ENCODE measurements around the gene ABCA13. TPM values are rescaled to one million over a fixed set of nuclear protein-coding genes. Genes with fewer than 3 reads are reported as not detected.

Gene ABCA13
- total RNA-seq, 1 experiment from 2014 or later = 1.7 TPM

DNA sequence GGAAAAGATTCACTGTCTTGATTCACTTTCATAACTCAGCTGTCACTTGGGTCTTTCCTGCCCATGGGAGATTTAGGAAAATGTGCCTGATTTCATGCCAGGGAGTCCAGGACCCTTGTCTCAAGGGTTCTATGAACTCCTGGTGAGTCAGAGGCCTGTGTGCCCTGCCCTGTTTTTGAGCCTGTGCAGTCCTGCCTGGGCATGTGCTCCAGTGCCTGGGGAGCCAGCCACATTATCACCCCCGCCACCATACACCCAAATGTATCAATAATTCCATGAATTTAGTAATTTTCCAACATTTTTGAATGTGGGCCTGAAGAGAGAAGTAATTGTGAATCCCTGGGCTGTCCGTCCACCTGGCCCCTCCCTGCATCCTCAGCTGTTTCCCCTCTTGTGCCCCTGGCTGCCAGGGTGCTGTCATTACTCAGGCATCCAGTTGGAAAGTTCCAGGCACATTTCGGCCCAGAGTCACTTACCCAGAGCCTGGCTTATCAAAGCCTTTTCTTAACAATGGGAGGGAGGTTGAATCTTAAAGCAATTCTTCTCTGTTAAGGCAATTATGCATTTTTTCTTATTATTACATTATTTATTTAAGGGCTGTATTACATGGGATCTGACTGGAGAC, 465.2 kb downstream of the ABCA13 start:
- Histone ChIP-seq H3K4me3 (ENCODE audit: low read depth in 2 of 2, low read length in 2 of 2) (no peak overlapping the region), H3K27me3 (ENCODE audit: control insufficient read depth, insufficient read depth, low read length) (no peaks in the 10 kb centered on the region), H3K9me3 (ENCODE audit: control insufficient read depth, insufficient read depth, low read depth, low read length) (no peaks in the 10 kb centered on the region), H3K4me1 (ENCODE audit: control insufficient read depth, insufficient read depth, low read length) (no peaks in the 10 kb centered on the region; the same call in 1 of the 2 replicates), H3K36me3 (ENCODE audit: control insufficient read depth, insufficient read depth, low read length) (no peaks in the 10 kb centered on the region), H3K27ac (ENCODE audit: low read length) (no peak overlapping the region)
- ATAC-seq (peak; percentile 53; the same call in 1 of the 2 replicates), DNase-seq (ENCODE audit: low read depth, low spot score) (no peak)
- in situ Hi-C loops (cut with HindIII; ENCODE audit: low pct_unique_long_range_greater_than_20kb, low sequenced_read_pairs) = no loop called here
- TF ChIP-seq SIN3A (IDR thresholded peaks at IDR 0.05; ENCODE audit: borderline replicate concordance, insufficient read depth, low read depth, low read length) (no peak), POLR2AphosphoS5 (IDR thresholded peaks at IDR 0.05; ENCODE audit: low read depth, low read length) (no peak), TCF7L2 (IDR thresholded peaks at IDR 0.05; ENCODE audit: low read depth, low read length) (no peak), CTCF (IDR thresholded peaks at IDR 0.05) (no peak)
- TF ChIP-seq, protein P1, sequence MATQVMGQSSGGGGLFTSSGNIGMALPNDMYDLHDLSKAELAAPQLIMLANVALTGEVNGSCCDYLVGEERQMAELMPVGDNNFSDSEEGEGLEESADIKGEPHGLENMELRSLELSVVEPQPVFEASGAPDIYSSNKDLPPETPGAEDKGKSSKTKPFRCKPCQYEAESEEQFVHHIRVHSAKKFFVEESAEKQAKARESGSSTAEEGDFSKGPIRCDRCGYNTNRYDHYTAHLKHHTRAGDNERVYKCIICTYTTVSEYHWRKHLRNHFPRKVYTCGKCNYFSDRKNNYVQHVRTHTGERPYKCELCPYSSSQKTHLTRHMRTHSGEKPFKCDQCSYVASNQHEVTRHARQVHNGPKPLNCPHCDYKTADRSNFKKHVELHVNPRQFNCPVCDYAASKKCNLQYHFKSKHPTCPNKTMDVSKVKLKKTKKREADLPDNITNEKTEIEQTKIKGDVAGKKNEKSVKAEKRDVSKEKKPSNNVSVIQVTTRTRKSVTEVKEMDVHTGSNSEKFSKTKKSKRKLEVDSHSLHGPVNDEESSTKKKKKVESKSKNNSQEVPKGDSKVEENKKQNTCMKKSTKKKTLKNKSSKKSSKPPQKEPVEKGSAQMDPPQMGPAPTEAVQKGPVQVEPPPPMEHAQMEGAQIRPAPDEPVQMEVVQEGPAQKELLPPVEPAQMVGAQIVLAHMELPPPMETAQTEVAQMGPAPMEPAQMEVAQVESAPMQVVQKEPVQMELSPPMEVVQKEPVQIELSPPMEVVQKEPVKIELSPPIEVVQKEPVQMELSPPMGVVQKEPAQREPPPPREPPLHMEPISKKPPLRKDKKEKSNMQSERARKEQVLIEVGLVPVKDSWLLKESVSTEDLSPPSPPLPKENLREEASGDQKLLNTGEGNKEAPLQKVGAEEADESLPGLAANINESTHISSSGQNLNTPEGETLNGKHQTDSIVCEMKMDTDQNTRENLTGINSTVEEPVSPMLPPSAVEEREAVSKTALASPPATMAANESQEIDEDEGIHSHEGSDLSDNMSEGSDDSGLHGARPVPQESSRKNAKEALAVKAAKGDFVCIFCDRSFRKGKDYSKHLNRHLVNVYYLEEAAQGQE (IDR thresholded peaks at IDR 0.05; ENCODE audit: insufficient read depth in 1 of 2, low read depth in 2 of 2, low read length in 1 of 2) = no peak
- CTCF ChIA-PET = no interaction called here
- POLR2A ChIA-PET = no interaction called here
- intact Hi-C loops (cut with micrococcal nuclease; ENCODE audit: unreplicated experiment) = no loop called here
- BruUV-seq (replicated peaks) = no TSS peak

GRCh38 chr7:48637382-48637781, 466.1 kb downstream of the ABCA13 start:
- CTCF ChIA-PET = no interaction called here
- POLR2A ChIA-PET = no interaction called here
- no peak for TF ChIP-seq SIN3A (IDR thresholded peaks at IDR 0.05; ENCODE audit: borderline replicate concordance, insufficient read depth, low read depth, low read length)
- no peak for TF ChIP-seq TCF7L2 (IDR thresholded peaks at IDR 0.05; ENCODE audit: low read depth, low read length)
- TF ChIP-seq CTCF (IDR thresholded peaks at IDR 0.05) = no peak
- H3K27ac ChIP-seq (ENCODE audit: low read length) = no peak overlapping the region
- no peaks in the 10 kb centered on the region for H3K9me3 ChIP-seq (ENCODE audit: control insufficient read depth, insufficient read depth, low read depth, low read length)
- DNase-seq (ENCODE audit: low read depth, low spot score) (peak; percentile 42), ATAC-seq (peak; percentile 82)
- no TSS peak for BruUV-seq (replicated peaks)
- no peaks in the 10 kb centered on the region for H3K27me3 ChIP-seq (ENCODE audit: control insufficient read depth, insufficient read depth, low read length)
- H3K4me3 ChIP-seq (ENCODE audit: low read depth in 2 of 2, low read length in 2 of 2) = no peak overlapping the region
- intact Hi-C loops (cut with micrococcal nuclease; ENCODE audit: unreplicated experiment) (no loop called here), in situ Hi-C loops (cut with HindIII; ENCODE audit: low pct_unique_long_range_greater_than_20kb, low sequenced_read_pairs) (no loop called here)
- no peaks in the 10 kb centered on the region for H3K36me3 ChIP-seq (ENCODE audit: control insufficient read depth, insufficient read depth, low read length)
- H3K4me1 ChIP-seq (ENCODE audit: control insufficient read depth, insufficient read depth, low read length) = no peaks in the 10 kb centered on the region; the same call in 1 of the 2 replicates

Data from Panc1 (cell line).